Keratinocyte (primary cell): Measurements from ENCODE around the gene ERCC8. TPM values are rescaled to one million over a fixed set of nuclear protein-coding genes. Genes with fewer than 3 reads are reported as not detected.

Experiments used
- DNase-seq: peaks from one replicate; pipeline ENCODE4 v3.0.0-alpha.2; 2011; ENCODE audit warnings: low read depth, missing footprints, low spot score
- FAIRE-seq: peaks from 2 replicates; lab custom pipeline; 2011; peaks lifted over from hg19 to GRCh38; lab: Jason Lieb, UNC
- H2AFZ ChIP-seq: 2 replicates; pipeline ENCODE4 v1.6.0; 2012; ENCODE audit warnings: low read length, control low read depth, inconsistent platforms; ENCODE audit not compliant: control insufficient read depth
- H3K27ac ChIP-seq: 2 replicates; pipeline ENCODE4 v1.5.1; 2011; ENCODE audit warnings: low read length; ENCODE audit not compliant: control insufficient read depth, insufficient read depth
- H3K27me3 ChIP-seq: 3 replicates; pipeline ENCODE4 v1.6.0; 2011; ENCODE audit warnings: low read length; ENCODE audit not compliant: control insufficient read depth, insufficient read depth; ENCODE audit errors: extremely low read depth
- H3K36me3 ChIP-seq, 2 experiments: 2 replicates in 1 of 2; 3 replicates in 1 of 2; pipeline ENCODE4 v1.5.1; 2011; ENCODE audit warnings: low read length in 2 of 2, mild to moderate bottlenecking in 1 of 2; ENCODE audit not compliant: control insufficient read depth in 2 of 2, insufficient read depth in 2 of 2; ENCODE audit errors: extremely low read depth in 1 of 2
- H3K4me1 ChIP-seq: 3 replicates; pipeline ENCODE4 v1.5.1; 2011; ENCODE audit warnings: low read length; ENCODE audit not compliant: control insufficient read depth, insufficient read depth; ENCODE audit errors: extremely low read depth
- H3K4me2 ChIP-seq: 3 replicates; pipeline ENCODE4 v1.6.0; 2011; ENCODE audit warnings: low read depth, low read length; ENCODE audit not compliant: control insufficient read depth, insufficient read depth; ENCODE audit errors: extremely low read depth
- H3K4me3 ChIP-seq, 3 experiments: fragments of 200-600 bp in 1 of 3; sonication (generic) in 1 of 3; 2 replicates in 2 of 3; 3 replicates in 1 of 3; pipeline ENCODE4 v1.5.1; 2011 to 2016; ENCODE audit warnings: low read length in 3 of 3, mild to moderate bottlenecking in 3 of 3, control low read depth in 2 of 3, inconsistent platforms in 1 of 3, low read depth in 1 of 3, mixed read lengths in 1 of 3, mixed run types in 1 of 3, moderate library complexity in 1 of 3; ENCODE audit not compliant: control insufficient read depth in 2 of 3, insufficient read depth in 2 of 3; ENCODE audit errors: extremely low read depth in 1 of 3
- H3K79me2 ChIP-seq: 2 replicates; pipeline ENCODE4 v1.6.0; 2012; ENCODE audit warnings: low read length; ENCODE audit not compliant: control insufficient read depth, insufficient read depth
- H3K9ac ChIP-seq: 3 replicates; pipeline ENCODE4 v1.6.0; 2011; ENCODE audit warnings: low read length; ENCODE audit not compliant: control insufficient read depth, insufficient read depth; ENCODE audit errors: extremely low read depth
- H3K9me1 ChIP-seq: 3 replicates; pipeline ENCODE4 v1.6.0; 2011; ENCODE audit warnings: low read length; ENCODE audit not compliant: control insufficient read depth, insufficient read depth; ENCODE audit errors: extremely low read depth
- H3K9me3 ChIP-seq: 2 replicates; pipeline ENCODE4 v1.5.1; 2012; ENCODE audit warnings: low read depth, low read length; ENCODE audit not compliant: control insufficient read depth
- H4K20me1 ChIP-seq: 3 replicates; pipeline ENCODE4 v1.6.0; 2011; ENCODE audit warnings: low read length; ENCODE audit not compliant: control insufficient read depth, insufficient read depth; ENCODE audit errors: extremely low read depth
- CTCF ChIP-seq, 3 experiments: IDR thresholded peaks in 1 of 3; conservative IDR thresholded peaks in 1 of 3; optimal IDR thresholded peaks in 1 of 3; 2 replicates in 2 of 3; 3 replicates in 1 of 3; pipeline versions ENCODE3 to v1.5.1; 2011; ENCODE audit warnings: low read length in 3 of 3, mild to moderate bottlenecking in 3 of 3, moderate library complexity in 2 of 3, control low read depth in 1 of 3, inconsistent platforms in 1 of 3; ENCODE audit not compliant: insufficient read depth in 2 of 3; ENCODE audit errors: extremely low read depth in 1 of 3
- EZH2 ChIP-seq: IDR thresholded peaks from one replicate; pipeline ENCODE4 v1.6.1; 2012; ENCODE audit warnings: inconsistent platforms, mild to moderate bottlenecking, low read length, moderate library complexity
- dilution Hi-C: fragments of 300-500 bp; cut with MboI; formaldehyde crosslinking; loops from one replicate; pipeline ENCODE4 v1.7.0; 2020; ENCODE audit warnings: low sequenced_read_pairs; ENCODE audit not compliant: extremely low pct_ligation_motif_present
- polyA plus RNA-seq, 5 experiments: library from polyadenylated mRNA; depleted of rRNA in 3 of 5; stranded (reverse) in 3 of 5; stranded (forward) in 1 of 5; unstranded in 1 of 5; fragments of >200 nt; gene quantifications; 1 replicate in 1 of 5; 2 replicates in 3 of 5; 3 replicates in 1 of 5; pipeline versions ENCODE4 v1.2.1 to v1.2.3, GENCODE V29; 2011 to 2012; ENCODE audit warnings: missing spikeins in 2 of 5, low read depth in 1 of 5, low replicate concordance in 1 of 5

ERCC8 gene
- polyA plus RNA-seq, 1 donor (not counting 4 experiments of a cell fraction or from before 2014, with no cell fraction given), result 16.6 TPM

GRCh38 chr5:60978968-60979367, 34.1 kb upstream of the ERCC8 start:
- dilution Hi-C loops, result no loop called here
- Histone ChIP-seq H3K9me1 (no peaks in the 10 kb centered on the region), H3K9me3 (no peaks in the 10 kb centered on the region), H3K9ac (no peak overlapping the region), H3K27ac (no peak overlapping the region), H3K27me3 (no peaks in the 10 kb centered on the region), H3K4me1 (no peaks in the 10 kb centered on the region), H3K79me2 (peaks cover 25% of the 10 kb centered on the region), H2AFZ (no peak overlapping the region), H3K36me3 (no peaks in the 10 kb centered on the region), H4K20me1 (no peaks in the 10 kb centered on the region), H3K4me2 (no peak overlapping the region), H3K4me3 (no peak overlapping the region)
- FAIRE-seq (no peak), DNase-seq (no peak)
- no peak for TF ChIP-seq EZH2
- no peak for TF ChIP-seq CTCF (optimal IDR thresholded peaks at IDR 0.05 in 1 of 3, IDR thresholded peaks at IDR 0.05 in 1 of 3, conservative IDR thresholded peaks at IDR 0.05 in 1 of 3; ENCODE audit: extremely low read depth in 1 of 3, insufficient read depth in 2 of 3, low read length in 3 of 3)

DNA sequence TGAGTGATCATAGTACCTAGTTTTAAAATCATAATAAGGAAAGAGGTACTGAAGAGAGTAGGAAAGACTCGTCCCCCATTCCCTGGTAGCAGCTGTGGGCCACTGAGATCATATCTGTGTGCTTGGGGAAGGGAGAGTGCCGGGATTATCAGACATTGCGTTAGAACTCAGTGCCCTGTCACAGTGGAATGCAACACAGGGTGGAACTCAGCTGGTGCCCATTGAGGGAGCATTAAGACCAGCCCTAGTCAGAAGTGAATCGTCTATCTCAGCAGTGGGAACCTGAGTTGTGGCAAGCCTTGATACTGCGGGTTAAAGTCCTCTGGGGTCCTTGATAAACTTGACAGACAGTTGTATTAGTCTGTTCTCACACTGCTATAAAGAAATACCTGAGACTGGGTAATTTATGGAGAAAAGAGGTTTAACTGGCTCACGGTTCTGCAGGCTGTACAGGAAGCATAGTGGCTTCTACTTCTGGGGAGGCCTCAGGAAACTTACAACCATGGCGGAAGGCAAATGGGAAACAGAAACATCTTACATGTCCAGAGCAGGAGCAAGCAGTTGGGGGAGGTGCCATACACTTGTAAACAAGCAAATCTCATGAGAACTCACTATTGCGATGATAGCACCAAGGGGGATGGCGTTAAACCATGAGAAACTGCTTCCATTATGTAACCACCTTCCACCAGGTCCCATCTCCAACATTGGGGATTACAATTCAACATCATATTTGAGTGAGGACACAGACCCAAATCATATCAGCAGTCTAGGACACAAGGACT, 33.3 kb upstream of the ERCC8 start:
- H3K27me3 ChIP-seq, result no peaks in the 10 kb centered on the region
- FAIRE-seq (no peak), DNase-seq (no peak)
- H3K9me1 ChIP-seq, result no peaks in the 10 kb centered on the region
- no peak for TF ChIP-seq EZH2
- TF ChIP-seq CTCF (optimal IDR thresholded peaks at IDR 0.05 in 1 of 3, IDR thresholded peaks at IDR 0.05 in 1 of 3, conservative IDR thresholded peaks at IDR 0.05 in 1 of 3; ENCODE audit: extremely low read depth in 1 of 3, insufficient read depth in 2 of 3, low read length in 3 of 3), result no peak
- H3K27ac ChIP-seq, result no peak overlapping the region
- no peak overlapping the region for H3K4me2 ChIP-seq
- no peak overlapping the region for H2AFZ ChIP-seq
- peaks cover 31% of the 10 kb centered on the region for H3K79me2 ChIP-seq
- no peaks in the 10 kb centered on the region for H3K36me3 ChIP-seq
- H3K9ac ChIP-seq, result no peak overlapping the region
- H4K20me1 ChIP-seq, result no peaks in the 10 kb centered on the region
- H3K9me3 ChIP-seq, result no peaks in the 10 kb centered on the region
- no peaks in the 10 kb centered on the region for H3K4me1 ChIP-seq
- H3K4me3 ChIP-seq, result no peak overlapping the region
- dilution Hi-C loops, result no loop called here
